Stomach smooth muscle (tissue), 2 donors: ENCODE results near the gene DPYSL3.

Experiments used
- H3K27ac ChIP-seq: one replicate; pipeline ENCODE4 v1.7.0; 2013; ENCODE audit warnings: mild to moderate bottlenecking, low read length, inconsistent platforms
- H3K27me3 ChIP-seq, 2 donors: one replicate each; pipeline ENCODE4 v1.7.0; 2013; ENCODE audit warnings: low read length in 2 of 2; ENCODE audit not compliant: insufficient read depth in 2 of 2, control insufficient read depth in 1 of 2
- H3K36me3 ChIP-seq, 2 donors: one replicate each; pipeline ENCODE4 v1.7.0; 2013; ENCODE audit warnings: low read length in 2 of 2; ENCODE audit not compliant: control insufficient read depth in 2 of 2, insufficient read depth in 2 of 2
- H3K4me1 ChIP-seq: one replicate; pipeline ENCODE4 v1.7.0; 2013; ENCODE audit warnings: low read length; ENCODE audit not compliant: control insufficient read depth, insufficient read depth
- H3K4me3 ChIP-seq, 2 donors: one replicate each; pipeline ENCODE4 v1.7.0; 2013; ENCODE audit warnings: low read length in 2 of 2
- H3K9ac ChIP-seq, 2 donors: one replicate each; pipeline ENCODE4 v1.7.0; 2013; ENCODE audit warnings: low read length in 2 of 2, mild to moderate bottlenecking in 1 of 2
- H3K9me3 ChIP-seq, 2 donors: one replicate each; pipeline ENCODE4 v1.7.0; 2013; ENCODE audit warnings: low read length in 2 of 2; ENCODE audit not compliant: control insufficient read depth in 2 of 2
- donor health status: healthy.
- donor health status: Pancreatic carcinoma.

DPYSL3 gene

DNA sequence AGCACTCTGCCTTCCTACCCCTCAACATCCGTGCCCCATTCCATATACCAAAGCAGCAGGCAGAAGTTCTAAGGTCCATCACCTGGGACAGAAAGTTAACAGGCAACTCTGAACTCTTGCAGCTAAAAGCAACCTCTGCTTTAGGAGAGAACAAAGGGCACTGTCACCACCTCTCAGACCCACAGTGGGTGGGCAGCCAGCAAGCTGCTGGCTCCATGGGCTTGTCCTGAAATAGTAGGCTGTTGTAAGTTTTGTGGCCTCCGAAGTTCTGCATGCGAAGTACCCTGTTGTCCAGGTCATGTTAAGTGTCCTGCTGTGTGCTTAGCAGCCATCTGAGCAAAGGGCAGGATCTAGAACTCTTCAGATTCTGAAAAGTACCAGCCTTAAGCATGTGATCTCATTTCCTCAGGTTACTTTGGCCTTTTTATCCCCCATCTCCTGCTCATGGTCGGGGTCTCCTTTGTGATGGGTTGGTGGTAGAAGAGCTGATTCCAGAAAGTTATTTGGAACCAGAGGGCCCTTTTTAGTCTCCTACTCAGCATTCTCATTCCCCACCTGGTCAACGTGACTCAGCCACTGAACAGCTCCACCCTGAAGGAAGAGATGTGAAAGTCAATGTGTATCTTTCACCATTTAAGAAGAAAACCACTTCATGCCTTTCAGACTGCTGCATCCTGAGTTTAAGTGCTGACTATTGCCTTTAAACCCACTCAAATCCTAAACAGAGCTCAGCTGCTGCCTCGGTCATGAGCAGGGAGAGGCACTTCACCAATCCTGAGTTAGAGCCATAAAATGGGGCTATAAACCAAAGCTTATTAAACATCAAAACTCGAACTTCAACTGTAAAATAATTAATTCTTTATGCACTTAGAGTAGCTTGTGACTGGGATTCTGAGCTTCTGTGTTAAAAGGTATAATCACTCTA, 121.4 kb downstream of the DPYSL3 start:
- H3K9me3 ChIP-seq, result no peaks in the 10 kb centered on the region
- peak overlapping the region; percentile 3 for H3K27ac ChIP-seq
- H3K4me3 ChIP-seq, result no peak overlapping the region
- no peak overlapping the region for H3K9ac ChIP-seq
- H3K4me1 ChIP-seq, result peaks cover 9% of the 10 kb centered on the region
- peaks cover 13 to 19% of the 10 kb centered on the region in 2 donors for H3K36me3 ChIP-seq
- H3K27me3 ChIP-seq, result no peaks in the 10 kb centered on the region

DNA sequence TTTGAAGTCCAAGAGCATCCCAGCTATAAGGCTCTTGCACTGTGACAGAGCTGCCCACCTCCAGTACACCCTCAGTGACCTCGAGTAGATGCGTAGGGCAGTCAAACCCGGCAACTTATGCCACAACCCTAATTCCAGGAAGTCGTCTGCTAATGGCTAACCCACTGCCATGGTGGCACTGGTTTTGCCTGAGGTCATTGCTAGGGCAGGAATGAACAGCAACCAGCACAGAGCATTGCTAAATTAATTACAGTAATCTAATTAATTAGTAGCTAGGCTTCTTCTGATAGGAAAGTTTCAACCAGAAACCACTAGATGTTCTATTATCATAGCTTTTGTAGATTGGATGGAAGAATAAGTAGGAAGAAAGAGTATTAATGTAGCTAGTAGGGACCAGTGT, 122.8 kb downstream of the DPYSL3 start:
- peaks cover 4% of the 10 kb centered on the region for H3K4me1 ChIP-seq
- H3K4me3 ChIP-seq, result no peak overlapping the region
- H3K36me3 ChIP-seq, result peaks cover 7 to 9% of the 10 kb centered on the region in 2 donors
- H3K27me3 ChIP-seq, result no peaks in the 10 kb centered on the region
- peak overlapping the region; percentile 3 for H3K27ac ChIP-seq
- H3K9me3 ChIP-seq, result no peaks in the 10 kb centered on the region
- H3K9ac ChIP-seq, result no peak overlapping the region

DNA sequence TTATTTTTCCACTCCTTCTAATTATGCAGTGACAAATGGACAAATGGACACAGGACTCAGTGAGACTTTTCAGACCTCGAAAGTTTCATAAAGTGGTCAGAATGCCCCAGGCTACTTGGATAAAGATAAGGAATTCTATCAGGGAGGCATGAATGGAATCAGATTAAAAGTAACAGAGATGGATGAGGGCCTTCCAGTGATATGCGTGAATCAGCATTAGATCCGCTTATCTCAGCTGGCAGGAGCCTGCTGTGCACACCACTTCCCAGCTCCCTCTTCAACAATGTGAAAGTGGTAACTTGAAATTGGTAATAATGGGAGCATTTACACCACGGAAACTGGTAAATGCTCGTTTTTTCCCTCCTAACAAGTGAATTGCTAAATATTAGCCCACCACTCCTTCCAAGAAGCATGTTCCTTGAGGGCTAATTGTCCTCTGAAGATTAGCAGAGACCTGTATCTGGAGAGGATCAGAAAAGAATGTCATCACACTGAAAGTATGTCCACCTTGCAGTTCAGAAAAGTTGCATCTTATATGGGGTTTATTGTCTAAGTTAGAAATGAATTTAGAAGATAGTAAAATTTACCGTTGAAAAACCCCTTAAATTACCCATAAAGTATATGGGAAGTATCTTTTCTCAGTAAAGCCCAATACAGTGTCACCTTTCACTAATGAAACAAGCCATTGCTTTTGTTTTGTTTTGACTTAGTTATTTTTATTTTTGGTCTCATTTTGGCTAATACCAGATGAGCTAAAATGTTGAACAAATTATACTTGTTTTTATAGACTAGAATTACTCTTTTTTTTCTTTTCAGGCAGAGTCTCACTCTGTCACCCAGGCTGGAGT, 125.3 kb downstream of the DPYSL3 start:
- no peak overlapping the region for H3K4me3 ChIP-seq

DNA sequence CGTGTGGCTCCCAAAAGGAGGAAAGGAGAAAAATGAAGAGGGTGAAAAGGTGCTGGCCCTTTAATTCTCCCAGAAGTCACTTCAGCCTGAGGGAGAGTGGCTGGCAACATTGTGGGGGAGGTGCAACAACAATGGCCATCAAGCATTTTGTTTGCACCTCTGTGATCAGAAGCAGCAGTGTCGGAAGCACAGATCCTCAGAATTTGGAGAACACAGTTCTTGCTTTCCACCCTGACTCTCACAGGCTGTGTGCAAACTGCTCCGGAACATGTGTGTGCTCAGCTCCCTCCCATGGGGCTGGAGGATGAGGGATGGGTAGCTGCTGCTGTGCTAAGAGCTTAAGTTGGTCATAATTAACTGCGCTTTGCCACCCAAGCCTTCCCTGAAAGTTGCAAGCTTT, 127.1 kb downstream of the DPYSL3 start:
- H3K9ac ChIP-seq, result peak overlapping the region in 1 of 2 donors; percentile 57
- no peaks in the 10 kb centered on the region for H3K4me1 ChIP-seq
- no peaks in the 10 kb centered on the region for H3K27me3 ChIP-seq
- H3K27ac ChIP-seq, result no peak overlapping the region
- no peaks in the 10 kb centered on the region for H3K9me3 ChIP-seq
- no peaks in the 10 kb centered on the region for H3K36me3 ChIP-seq
- peak overlapping the region; percentile 64 to 73 for H3K4me3 ChIP-seq

More for the DNA sequence above, 125.3 kb downstream of the DPYSL3 start:
- Histone ChIP-seq H3K4me1 (no peaks in the 10 kb centered on the region), H3K9ac (no peak overlapping the region), H3K27ac (no peak overlapping the region), H3K9me3 (no peaks in the 10 kb centered on the region), H3K36me3 (no peaks in the 10 kb centered on the region), H3K27me3 (no peaks in the 10 kb centered on the region)

DNA sequence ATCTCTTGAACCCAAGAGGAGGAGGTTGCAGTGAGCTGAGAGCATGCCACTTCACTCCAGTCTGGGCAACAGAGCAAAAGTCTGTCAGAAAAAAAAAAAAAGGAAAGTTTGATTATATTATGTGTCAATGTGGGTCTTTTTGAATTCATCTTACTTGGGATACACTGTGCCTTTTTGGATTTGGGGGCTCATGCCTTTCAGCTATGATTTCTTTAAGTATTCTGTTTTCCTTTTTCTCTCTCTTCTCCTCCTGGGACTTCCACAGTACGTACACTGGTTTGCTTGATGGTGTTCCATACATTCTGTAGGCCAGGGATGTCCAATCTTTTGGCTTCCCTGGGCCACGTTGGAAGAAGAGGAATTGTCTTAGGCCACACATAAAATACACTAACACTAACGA, 128.3 kb downstream of the DPYSL3 start:
- H3K9me3 ChIP-seq, result no peaks in the 10 kb centered on the region
- no peaks in the 10 kb centered on the region for H3K36me3 ChIP-seq
- H3K27ac ChIP-seq, result no peak overlapping the region
- H3K4me1 ChIP-seq, result no peaks in the 10 kb centered on the region
- H3K27me3 ChIP-seq, result no peaks in the 10 kb centered on the region
- no peak overlapping the region for H3K9ac ChIP-seq
- no peak overlapping the region for H3K4me3 ChIP-seq

DNA sequence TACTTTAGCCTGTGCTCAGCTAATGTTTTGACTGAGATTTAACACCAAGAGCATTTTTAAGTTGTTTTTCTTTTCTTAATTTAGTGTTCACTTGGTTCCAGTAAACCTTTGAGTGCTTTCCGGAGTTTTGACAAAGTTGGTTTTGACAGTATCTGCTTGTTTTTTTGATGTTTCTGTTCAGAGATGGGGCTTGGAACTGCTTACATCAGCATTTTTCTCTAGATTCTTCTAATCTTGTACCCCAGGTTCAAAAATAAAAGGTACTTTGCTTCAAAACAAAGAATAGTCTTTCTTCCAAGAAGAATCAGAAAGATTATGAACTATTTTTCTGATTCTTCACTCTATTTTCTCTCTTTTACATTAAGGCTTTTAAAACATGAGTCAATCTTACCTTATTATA, 132.2 kb downstream of the DPYSL3 start:
- Histone ChIP-seq H3K9me3 (no peaks in the 10 kb centered on the region), H3K4me1 (no peaks in the 10 kb centered on the region), H3K9ac (no peak overlapping the region), H3K27me3 (no peaks in the 10 kb centered on the region), H3K27ac (no peak overlapping the region), H3K36me3 (no peaks in the 10 kb centered on the region), H3K4me3 (no peak overlapping the region)

DNA sequence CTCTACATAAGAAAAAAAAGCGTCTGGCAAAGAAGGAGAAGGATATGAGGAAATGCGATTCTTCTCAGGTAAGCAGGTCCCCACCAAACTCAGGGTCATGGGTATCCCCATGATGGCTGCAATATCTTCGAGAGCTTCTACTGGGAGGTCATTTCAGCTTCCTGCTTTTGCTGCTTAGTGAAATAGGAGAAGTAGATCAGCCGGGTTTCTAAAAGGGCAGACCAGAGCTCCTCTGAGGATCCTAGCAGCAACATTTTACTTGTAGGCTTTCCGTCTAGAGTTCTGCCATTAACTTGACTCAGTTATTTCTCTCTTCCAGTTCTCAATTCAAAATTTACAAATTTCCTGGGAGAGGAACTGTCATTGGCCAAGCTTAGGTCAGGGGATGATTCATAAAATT, 134.7 kb downstream of the DPYSL3 start:
- H3K9me3 ChIP-seq, result no peaks in the 10 kb centered on the region
- H3K4me1 ChIP-seq, result no peaks in the 10 kb centered on the region
- no peaks in the 10 kb centered on the region for H3K27me3 ChIP-seq
- no peaks in the 10 kb centered on the region for H3K36me3 ChIP-seq
- no peak overlapping the region for H3K27ac ChIP-seq
- H3K4me3 ChIP-seq, result no peak overlapping the region
- no peak overlapping the region for H3K9ac ChIP-seq

DNA sequence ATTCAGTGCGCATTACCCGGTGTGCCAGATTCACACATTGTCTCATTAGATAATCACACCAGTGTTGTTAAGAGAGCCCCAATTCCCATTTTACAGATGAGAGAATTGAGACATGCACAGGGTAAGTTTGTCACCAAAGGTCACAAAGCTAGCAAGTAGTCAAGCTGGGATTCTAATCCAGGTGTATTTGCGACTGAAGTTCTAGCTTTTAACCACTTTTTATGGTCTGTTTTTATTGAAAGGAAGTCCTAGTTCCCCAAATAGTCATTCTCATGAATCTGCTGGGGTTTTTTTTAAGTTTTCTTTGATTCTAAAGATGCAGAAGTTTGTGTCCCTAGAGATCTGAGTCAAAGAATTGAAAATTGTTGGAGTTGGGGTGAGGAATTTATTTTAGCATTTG, 136.5 kb downstream of the DPYSL3 start:
- no peaks in the 10 kb centered on the region for H3K4me1 ChIP-seq
- no peaks in the 10 kb centered on the region for H3K27me3 ChIP-seq
- H3K9me3 ChIP-seq, result no peaks in the 10 kb centered on the region
- no peak overlapping the region for H3K27ac ChIP-seq
- H3K36me3 ChIP-seq, result no peaks in the 10 kb centered on the region
- no peak overlapping the region for H3K4me3 ChIP-seq
- H3K9ac ChIP-seq, result no peak overlapping the region

DNA sequence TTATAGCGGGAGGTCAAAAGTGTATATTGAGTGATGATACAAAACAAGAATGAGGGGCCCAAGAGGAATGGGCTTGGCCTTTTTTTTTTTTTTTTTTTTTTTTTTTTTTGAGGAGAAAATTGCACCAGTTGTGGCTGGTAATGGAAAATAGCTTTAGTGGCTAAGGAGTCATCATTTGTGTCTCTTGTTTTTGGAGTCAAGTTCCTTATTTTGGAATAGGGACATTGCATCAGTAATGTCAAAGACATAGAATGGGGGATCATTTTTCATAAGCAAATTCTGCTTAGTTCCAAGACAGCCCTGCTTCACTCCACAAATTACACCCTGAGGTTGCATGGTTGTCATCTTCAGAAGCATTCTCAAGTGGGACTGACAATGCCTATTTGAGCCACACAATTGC, 137.7 kb downstream of the DPYSL3 start:
- H3K27ac ChIP-seq, result no peak overlapping the region
- H3K9me3 ChIP-seq, result no peaks in the 10 kb centered on the region
- H3K27me3 ChIP-seq, result no peaks in the 10 kb centered on the region
- H3K9ac ChIP-seq, result no peak overlapping the region
- H3K4me1 ChIP-seq, result no peaks in the 10 kb centered on the region
- no peaks in the 10 kb centered on the region for H3K36me3 ChIP-seq
- no peak overlapping the region for H3K4me3 ChIP-seq

DNA sequence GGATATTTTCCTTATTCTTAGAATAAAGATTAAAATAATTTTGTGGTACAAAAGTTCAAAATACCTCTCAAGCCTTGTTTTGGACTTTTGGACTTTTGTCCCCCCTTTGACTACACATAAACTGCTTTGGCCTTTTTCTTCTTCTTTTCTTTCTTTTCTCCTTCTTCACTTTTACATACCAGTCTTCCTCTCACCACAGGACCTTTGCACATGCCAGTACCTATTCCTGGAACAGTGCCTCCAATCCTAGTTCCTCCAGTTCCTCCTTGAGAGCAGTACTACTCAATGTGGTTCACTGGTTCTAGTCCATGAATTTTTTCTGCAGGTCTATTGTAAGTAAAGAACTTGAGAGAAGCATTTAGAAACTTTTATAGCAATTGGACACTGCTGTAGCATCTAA, 138.6 kb downstream of the DPYSL3 start:
- Histone ChIP-seq H3K9ac (no peak overlapping the region), H3K4me3 (no peak overlapping the region), H3K4me1 (no peaks in the 10 kb centered on the region), H3K9me3 (no peaks in the 10 kb centered on the region), H3K27me3 (no peaks in the 10 kb centered on the region), H3K27ac (no peak overlapping the region), H3K36me3 (no peaks in the 10 kb centered on the region)
